AG09309 (cell line): Measurements from ENCODE around the gene FAIM2.

Source experiments
- DNase-seq: peaks from one replicate; pipeline ENCODE4 v3.0.0-alpha.2; 2010; ENCODE audit warnings: low read depth
- H3K4me3 ChIP-seq: 2 replicates; pipeline ENCODE4 v1.5.1; 2011; ENCODE audit warnings: mild to moderate bottlenecking, low read depth, low read length, moderate library complexity; ENCODE audit not compliant: control insufficient read depth
- TF ChIP-seq, protein P1 (sequence below): IDR thresholded peaks from 2 replicates; pipeline ENCODE4 v1.5.1; 2011; ENCODE audit warnings: mild to moderate bottlenecking, low read depth, low read length, inconsistent platforms; ENCODE audit not compliant: insufficient read depth, control insufficient read depth; ENCODE audit errors: missing control alignments

Gene FAIM2

DNA sequence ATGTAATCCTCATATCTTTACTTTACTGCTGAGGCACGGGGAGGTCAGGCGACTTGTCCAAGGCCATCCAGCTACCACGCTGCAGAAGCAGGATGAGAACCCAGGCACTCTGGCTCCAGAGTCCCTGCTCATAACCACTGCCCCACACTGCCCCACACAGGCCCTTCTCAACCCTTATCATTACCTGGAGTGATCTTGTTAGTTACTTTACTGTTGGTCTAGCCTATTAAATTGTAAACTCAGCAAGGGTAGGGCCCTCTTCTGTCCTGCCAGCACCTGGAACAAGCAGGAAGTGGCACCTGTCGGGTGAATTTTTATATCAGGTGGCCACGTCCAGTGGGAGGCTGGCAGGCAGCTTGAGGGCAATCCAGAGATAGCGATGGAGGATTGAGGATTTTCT, 12.2 kb downstream of the FAIM2 start:
- TF ChIP-seq, protein P1, sequence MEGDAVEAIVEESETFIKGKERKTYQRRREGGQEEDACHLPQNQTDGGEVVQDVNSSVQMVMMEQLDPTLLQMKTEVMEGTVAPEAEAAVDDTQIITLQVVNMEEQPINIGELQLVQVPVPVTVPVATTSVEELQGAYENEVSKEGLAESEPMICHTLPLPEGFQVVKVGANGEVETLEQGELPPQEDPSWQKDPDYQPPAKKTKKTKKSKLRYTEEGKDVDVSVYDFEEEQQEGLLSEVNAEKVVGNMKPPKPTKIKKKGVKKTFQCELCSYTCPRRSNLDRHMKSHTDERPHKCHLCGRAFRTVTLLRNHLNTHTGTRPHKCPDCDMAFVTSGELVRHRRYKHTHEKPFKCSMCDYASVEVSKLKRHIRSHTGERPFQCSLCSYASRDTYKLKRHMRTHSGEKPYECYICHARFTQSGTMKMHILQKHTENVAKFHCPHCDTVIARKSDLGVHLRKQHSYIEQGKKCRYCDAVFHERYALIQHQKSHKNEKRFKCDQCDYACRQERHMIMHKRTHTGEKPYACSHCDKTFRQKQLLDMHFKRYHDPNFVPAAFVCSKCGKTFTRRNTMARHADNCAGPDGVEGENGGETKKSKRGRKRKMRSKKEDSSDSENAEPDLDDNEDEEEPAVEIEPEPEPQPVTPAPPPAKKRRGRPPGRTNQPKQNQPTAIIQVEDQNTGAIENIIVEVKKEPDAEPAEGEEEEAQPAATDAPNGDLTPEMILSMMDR, result no peak
- DNase-seq, result no peak
- H3K4me3 ChIP-seq, result no peak overlapping the region

DNA sequence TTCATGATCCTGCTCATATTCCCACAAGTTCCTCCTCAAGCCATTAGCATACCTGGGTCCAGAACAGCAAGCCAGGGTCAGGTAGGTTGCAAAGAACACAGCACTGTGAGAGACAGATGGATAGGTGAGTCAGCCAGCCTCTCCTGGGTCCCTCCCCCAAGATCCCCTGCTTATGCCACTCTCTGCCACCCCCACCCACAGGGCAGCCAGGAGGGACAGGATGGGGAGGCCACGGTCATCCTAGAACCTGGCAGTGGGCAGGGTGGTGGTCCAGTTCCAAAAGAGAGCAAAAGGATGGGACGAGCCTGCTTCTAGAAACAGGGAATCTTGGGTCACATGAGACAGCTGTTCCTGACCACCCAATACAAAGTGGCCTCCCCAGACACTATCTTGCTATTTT, 12.7 kb downstream of the FAIM2 start:
- no peak overlapping the region for H3K4me3 ChIP-seq
- no peak for DNase-seq
- TF ChIP-seq, protein P1, result no peak

DNA sequence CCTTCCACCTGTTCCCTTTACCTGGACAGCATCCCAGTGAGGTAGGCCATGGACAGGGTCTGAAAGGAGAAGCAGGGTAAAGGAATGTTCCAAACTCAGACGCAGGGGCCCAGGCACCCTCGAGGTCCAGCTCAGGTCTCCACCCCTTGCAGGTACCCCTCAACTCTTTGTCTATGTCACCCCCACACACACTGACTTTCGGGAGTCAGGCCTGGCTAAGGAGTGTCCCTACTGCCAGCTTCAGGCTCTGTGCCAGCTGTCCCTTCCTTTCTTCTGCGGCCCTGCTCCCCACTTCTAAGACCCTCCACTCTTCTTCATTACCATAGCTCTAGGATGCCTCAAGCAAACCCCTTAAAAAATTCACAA, 13.6 kb downstream of the FAIM2 start:
- no peak for DNase-seq
- H3K4me3 ChIP-seq, result no peak overlapping the region
- TF ChIP-seq, protein P1, result no peak

DNA sequence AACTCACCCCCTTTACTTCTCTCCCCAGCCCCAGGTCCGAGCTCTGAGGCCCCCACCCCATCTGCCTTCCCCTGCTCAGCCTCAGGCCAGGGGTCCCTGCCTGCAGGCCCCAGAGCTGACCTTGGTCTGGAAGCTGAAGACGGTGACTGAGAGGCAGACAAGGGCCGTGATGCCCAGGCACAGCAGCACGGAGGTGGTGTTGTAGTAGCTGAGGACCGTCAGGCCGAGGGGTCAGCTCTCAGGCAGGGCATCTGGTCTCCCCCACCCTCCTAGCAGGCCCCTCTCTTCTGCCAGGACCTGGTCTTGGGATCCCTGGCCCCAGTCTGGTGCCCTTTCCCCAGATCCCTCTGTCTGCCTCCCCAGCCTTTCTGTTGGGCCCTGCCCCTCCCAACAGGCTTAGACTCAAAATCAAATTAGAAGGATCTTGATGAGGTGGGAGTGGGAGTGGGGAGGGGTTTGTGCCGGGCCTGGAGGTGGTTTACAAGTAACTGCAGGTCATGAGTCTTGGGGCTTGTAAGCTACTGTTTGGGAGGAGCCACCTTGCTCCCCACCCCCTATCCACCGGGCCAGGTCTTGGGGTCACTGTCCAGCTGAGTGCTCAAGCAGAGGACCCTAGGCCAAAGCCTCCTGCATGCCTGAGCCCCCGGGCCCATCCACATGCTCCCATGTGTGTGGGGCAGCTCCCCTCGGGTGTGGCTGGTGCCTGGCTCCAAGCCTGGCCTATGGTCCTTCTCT, 14.2 kb downstream of the FAIM2 start:
- H3K4me3 ChIP-seq, result no peak overlapping the region
- no peak for DNase-seq
- TF ChIP-seq, protein P1, result no peak

DNA sequence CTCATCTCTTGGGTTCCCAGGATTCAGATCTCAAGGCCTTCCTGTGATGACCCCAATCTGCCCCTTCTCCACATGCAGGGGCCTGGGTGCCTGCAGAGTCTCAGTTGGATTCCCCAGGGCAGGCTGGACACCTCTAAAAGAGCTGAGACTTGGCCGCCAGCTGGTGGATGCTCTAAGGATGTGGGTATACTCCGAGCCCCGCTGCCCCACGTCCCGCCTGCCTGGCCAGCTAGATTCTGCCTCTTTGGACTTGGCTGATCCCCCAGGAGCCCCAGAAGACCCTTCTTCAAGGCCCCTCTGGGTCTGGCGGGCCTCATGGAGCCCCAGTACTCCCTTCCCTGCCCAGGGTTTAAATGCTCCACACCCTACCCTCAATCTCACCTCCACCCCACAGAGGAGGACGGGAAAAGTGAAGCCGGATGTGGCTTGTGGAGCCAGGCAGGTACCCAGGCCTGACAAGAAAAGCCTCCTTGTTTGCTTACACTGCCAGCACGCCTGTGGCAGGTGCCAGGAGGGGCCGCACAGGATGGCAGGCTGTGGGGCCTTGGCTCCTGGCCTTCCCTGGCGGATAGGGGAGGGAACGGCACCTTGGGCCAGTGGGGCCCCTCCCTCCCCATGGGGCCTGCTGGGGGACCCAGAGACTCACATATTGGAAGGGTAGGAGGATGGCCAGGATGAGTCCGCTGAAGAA, 15.1 kb downstream of the FAIM2 start:
- no peak for DNase-seq
- TF ChIP-seq, protein P1, result no peak
- H3K4me3 ChIP-seq, result no peak overlapping the region

DNA sequence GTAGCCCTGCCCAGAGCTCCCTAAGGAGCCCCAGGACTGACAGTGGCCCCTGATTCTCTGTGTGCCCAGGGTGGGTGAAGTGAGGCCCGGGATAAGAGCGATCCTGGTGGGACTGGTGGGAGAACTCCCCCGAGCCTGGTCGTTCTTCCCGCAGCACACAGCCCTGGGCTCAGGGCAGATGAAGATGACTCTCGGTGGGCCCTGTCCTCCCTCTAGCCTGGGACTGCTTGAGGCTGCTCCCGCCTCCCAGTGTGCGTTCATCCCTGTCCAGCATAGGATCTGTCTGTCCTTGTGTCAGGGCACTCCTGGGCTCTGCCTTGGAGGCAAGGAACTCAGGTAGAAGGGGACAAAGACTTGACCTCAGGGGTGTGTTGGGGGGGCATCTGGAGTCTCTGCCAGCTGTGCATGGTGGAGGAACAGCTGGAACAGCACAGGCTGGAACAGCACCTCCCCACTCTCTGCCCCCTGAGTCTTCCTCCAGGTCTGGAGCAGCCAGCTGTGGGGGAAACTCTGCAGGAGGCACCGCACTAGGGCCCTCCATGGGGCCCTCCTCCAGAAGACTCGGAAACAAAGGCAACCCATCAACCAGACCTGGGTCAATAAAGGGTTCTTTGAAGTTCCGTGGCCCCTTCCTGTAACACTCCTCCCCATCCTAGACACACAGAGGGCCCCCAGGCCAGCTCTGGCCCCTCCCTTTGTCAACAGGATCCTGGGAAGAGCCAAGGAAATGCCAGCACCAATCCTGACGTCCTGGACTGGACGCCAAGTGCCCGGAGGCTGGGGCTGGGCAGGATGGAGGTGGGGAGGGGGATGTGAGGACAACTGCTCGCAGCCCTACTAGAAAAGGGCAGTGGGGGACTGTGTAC, 15.9 kb downstream of the FAIM2 start:
- TF ChIP-seq, protein P1, result no peak
- H3K4me3 ChIP-seq, result no peak overlapping the region
- no peak for DNase-seq
